GM12892 (cell line): Measurements from ENCODE around the gene CRIP1.

Experiments used
- DNase-seq: peaks from one replicate; pipeline ENCODE4 v3.0.0; 2011; ENCODE audit not compliant: insufficient read length
- FAIRE-seq: peaks from 2 replicates; lab custom pipeline; 2011; peaks lifted over from hg19 to GRCh38; lab: Jason Lieb, UNC
- POLR2A ChIP-seq: IDR thresholded peaks from 2 replicates; pipeline ENCODE4 v1.6.1; 2011; ENCODE audit warnings: low read depth, low read length, control low read depth
- POLR2AphosphoS5 ChIP-seq: IDR thresholded peaks from 2 replicates; pipeline ENCODE4 v1.6.1; 2011; ENCODE audit warnings: low read depth, low read length, control low read depth
- TAF1 ChIP-seq: IDR thresholded peaks from 2 replicates; pipeline ENCODE4 v1.6.1; 2011; ENCODE audit warnings: low read depth, mild to moderate bottlenecking, control low read depth, low read length, borderline replicate concordance

Gene CRIP1

GRCh38 chr14:105493921-105494605, 7.4 kb downstream of the CRIP1 start:
- TF ChIP-seq POLR2A = no peak
- TF ChIP-seq TAF1 = no peak
- TF ChIP-seq POLR2AphosphoS5 = no peak
- no peak for DNase-seq
- FAIRE-seq = no peak

- TF ChIP-seq POLR2A (no peak), TAF1 (no peak), POLR2AphosphoS5 (no peak)
- no peak for DNase-seq
- no peak for FAIRE-seq
Observed at GRCh38 chr14:105494606-105494929, 7.9 kb downstream of the CRIP1 start.

- DNase-seq (peak; percentile 10), FAIRE-seq (no peak)
- TF ChIP-seq POLR2A (no peak), POLR2AphosphoS5 (no peak), TAF1 (no peak)
Observed at GRCh38 chr14:105495101-105495989, 8.7 kb downstream of the CRIP1 start.

- TF ChIP-seq POLR2AphosphoS5 (no peak), POLR2A (no peak), TAF1 (no peak)
- FAIRE-seq (no peak), DNase-seq (peak; percentile 19)
Observed at GRCh38 chr14:105495990-105496830, 9.5 kb downstream of the CRIP1 start.

- no peak; the same call in 1 of the 2 replicates for TF ChIP-seq POLR2AphosphoS5
- TF ChIP-seq TAF1 = no peak
- no peak for TF ChIP-seq POLR2A
- DNase-seq = peak; percentile 23
- no peak for FAIRE-seq
Observed at GRCh38 chr14:105496831-105497591, 10.3 kb downstream of the CRIP1 start.

GRCh38 chr14:105497671-105498429, 11.2 kb downstream of the CRIP1 start:
- DNase-seq = peak; percentile 25
- no peak for FAIRE-seq
- TF ChIP-seq TAF1 (no peak), POLR2A (no peak), POLR2AphosphoS5 (no peak)

- no peak for FAIRE-seq
- DNase-seq = peak; percentile 21
- no peak for TF ChIP-seq TAF1
- TF ChIP-seq POLR2AphosphoS5 = no peak; the same call in 1 of the 2 replicates
- TF ChIP-seq POLR2A = no peak
Observed at GRCh38 chr14:105498430-105499255, 12.0 kb downstream of the CRIP1 start.

- no peak for TF ChIP-seq TAF1
- TF ChIP-seq POLR2A = no peak
- TF ChIP-seq POLR2AphosphoS5 = no peak
- no peak for FAIRE-seq
- DNase-seq = peak; percentile 22
Observed at GRCh38 chr14:105499256-105500035, 12.8 kb downstream of the CRIP1 start.
